T-helper 1 cell (primary cell): ENCODE data around the gene DSG3.
"Not testable (repeated sequence)": the region's sequence is repeated elsewhere in the genome, so short reads cannot be mapped to it uniquely, and the experiment has no call there.

Experiments
- DNase-seq, 5 donors: peaks; one replicate each; pipeline ENCODE4 v3.0.0-alpha.2; 2012 to 2020

DSG3 gene

GRCh38 chr18:31493171-31493570 lies 45.6 kb downstream of the DSG3 start:
- no peak for DNase-seq

- DNase-seq, result no peak
These were observed 46.4 kb downstream of the DSG3 start for GRCh38 chr18:31493941-31494340.

- DNase-seq, result not testable (repeated sequence)
These were observed 47.2 kb downstream of the DSG3 start for GRCh38 chr18:31494705-31495244.

DNA sequence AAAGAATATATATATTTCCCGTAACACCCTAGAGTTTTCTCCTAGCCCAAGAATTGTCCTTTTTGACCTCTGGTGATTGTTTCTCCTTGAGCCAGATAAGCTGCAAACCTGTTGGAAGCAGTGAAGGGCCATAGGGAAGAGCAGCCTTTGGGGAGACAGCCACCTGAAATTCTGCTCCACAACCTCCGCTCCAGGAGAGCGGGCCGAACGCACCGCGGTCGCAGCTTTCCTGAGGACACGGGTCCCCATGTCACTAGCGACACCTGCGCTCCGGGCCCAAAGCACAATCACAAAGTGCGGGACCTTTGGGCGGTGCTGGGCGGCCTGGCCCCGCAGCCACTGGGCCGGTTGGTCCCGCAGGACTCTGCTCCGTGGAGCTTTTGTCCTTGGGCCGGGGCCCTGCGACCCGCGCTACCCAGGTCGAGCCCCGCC lies 49.9 kb downstream of the DSG3 start:
- no peak for DNase-seq

DNA sequence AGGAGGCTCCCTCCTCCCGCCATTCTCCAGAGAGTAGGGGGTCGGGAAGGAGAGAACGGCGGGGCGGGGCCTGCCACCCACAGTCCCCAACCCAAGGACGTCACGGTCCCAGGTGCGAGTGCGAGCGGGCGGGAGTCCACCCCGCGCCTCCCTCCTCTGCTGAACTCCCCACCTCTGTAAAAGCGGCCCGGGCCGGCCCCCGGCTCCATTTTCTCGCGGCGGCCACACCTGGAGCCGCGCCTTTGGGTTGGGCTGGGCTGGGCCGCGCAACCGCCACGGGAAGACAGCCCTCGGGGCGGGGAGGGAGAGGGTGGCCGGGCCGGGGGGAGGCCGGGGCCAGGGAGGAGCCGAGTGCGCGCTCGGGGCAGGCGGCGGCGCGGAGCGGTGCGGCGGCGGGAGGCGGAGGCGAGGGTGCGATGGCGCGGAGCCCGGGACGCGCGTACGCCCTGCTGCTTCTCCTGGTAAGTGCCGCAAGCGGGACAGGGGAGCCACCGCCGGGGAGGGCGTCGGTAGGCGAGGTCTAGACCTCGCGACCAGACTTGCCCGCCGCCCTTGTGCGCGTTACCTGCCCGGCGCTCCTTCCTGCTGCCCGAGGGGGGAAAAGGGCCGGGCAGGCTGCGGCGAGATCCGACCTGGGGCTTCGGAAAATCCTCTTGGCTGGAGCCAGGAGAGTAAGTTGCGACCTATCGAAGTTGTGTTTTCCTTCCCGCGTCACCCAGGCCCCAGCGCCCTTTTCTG lies 50.5 kb downstream of the DSG3 start, which contains the start of gene DSG2:
DSG2 (plus strand) TSS at position 342 of the 738 bp plus-strand sequence; CDS start at position 417, 75 bp downstream.
- DNase-seq, result peak in 1 of 5 donors; percentile 1

- no peak for DNase-seq
These were observed 51.3 kb downstream of the DSG3 start for GRCh38 chr18:31498574-31499524.

DNA sequence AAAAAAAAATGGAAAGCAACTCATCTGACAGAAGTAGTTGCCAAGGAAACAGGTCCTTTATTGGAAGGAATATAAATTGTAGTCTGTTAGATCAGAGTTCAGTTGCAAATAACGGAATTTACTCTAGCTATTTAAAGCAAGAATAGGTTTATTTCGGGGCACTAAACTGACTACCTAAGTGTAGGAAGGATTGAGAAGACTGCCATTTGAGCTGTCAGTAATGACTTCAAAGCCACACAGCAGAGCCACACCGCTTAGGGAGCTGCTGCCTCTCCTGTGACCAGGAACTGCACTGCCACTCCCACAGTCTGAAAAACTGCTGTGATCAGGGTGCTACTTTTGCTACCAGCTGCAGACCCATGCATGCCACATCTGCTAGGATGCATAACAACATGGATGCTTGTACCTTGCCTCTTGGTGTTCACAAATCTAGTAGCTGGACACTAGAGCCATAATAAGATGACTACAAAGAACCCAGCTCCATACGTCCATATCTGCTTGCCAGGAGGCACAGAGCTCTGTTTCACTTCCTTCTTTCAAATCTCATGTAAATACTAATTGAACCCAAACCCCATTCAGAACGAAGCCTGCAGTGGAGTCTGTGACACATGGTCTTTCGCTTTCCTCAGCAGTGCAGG lies 52.6 kb downstream of the DSG3 start:
- DNase-seq, result no peak

DNA sequence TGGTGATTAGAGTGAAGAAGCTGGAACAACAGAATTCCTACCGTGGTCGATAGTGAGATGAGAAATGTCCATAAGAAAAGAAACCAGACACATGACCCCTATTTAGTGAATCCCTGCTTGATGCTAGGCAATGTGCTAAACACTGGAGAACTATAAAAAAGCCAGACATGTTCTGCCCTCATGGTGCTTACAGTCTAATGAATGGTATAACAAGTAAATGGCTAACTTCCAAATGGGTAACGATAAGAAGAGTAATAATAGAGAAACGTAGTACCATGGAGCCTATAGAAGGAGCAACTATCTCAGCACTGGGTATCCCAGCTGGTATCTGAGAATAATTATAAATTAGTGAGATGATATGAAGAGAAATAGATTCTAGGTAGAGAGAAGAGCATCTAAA lies 55.5 kb downstream of the DSG3 start:
- DNase-seq, result no peak

- no peak for DNase-seq
These were observed 57.1 kb downstream of the DSG3 start for GRCh38 chr18:31504455-31505147.

DNA sequence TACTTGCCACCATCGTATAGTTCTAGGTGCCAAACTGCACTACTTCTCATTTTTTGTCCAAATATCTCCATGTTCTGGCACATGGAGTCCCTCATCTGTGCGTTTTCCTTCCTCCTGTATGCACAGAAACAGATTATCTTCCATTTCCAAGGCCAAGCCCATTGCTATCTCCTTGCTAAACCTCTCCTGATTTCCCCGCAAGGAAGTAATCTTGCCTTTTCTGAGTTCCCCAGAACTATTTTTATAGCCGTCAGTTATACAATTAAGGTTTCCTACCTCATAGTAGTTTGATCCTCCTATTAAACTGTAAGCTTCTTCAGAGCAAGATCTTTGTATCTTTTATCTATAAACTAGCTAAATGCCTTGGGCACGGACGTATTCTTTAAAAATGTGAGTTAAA lies 57.6 kb downstream of the DSG3 start:
- DNase-seq, result no peak

DNA sequence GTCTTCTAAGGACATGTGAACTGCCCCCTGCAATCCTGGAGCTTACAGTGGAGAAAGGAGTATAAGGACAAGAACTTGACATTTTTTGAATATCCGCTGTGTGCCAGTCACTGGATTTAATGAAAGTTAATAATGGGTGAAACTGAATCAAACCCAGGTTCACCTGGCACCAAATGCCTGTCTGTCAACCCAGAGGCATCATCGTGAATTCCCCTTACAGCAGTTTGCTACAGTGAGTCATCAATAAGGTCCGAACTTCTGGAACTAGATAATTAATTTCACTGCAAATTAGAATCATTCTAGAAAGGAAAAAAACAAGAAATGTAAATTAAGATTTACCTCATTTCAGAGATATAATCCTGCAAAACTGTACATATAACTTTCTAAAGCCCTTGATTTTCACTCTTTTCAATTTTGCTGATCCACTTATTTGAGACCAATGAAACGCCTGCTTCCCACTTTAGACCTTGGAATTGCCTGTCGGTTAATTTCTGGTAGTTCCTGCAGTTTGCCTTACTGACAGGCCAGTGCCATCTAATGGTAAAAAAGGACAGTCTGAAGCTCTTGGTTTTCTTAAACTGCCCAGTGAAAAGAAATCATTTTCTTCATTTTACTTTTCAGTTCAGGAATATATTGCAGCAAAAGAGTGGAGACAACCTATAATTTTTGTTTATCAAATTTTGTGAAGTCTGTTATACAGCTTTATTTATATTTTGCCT lies 58.6 kb downstream of the DSG3 start:
- DNase-seq, result no peak

DNA sequence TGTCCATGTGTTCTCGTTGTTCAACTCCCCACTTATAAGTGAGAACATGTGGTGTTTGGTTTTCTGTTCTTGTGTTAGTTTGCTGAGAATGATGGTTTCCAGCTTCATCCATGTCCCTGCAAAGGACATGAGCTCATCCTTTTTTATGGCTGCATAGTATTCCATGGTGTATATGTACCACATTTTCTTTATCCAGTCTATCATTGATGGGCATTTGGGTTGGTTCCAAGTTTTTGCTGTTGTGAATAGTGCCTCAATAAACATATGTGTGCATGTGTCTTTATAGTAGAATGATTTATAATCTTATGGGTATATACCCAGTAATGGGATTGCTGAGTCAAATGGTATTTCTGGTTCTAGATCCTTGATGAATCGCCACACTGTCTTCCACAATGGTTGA lies 59.6 kb downstream of the DSG3 start:
- not testable (repeated sequence) for DNase-seq

DNA sequence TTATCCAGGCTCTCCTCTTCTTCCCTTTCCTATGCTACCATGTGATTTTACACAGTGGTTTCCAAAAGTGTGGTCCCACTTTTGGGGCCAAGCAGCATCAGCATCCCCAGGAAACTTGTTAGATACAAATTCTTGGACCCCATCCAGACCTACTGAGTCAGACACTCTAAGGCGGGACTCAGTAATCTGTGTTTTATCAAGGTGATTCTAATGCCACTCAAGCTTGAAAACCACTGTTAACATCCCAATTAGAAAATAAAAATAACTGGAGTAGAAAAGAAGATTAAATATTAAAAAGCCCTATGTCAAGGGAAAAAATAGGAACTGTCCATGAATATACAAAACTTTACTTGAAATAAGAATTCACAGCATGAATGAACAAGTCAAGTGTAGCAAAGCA lies 61.2 kb downstream of the DSG3 start:
- no peak for DNase-seq

GRCh38 chr18:31509571-31509970 lies 62.0 kb downstream of the DSG3 start:
- no peak for DNase-seq

GRCh38 chr18:31510319-31510718 lies 62.8 kb downstream of the DSG3 start:
- no peak for DNase-seq

GRCh38 chr18:31511098-31511497 lies 63.6 kb downstream of the DSG3 start:
- DNase-seq, result no peak

DNA sequence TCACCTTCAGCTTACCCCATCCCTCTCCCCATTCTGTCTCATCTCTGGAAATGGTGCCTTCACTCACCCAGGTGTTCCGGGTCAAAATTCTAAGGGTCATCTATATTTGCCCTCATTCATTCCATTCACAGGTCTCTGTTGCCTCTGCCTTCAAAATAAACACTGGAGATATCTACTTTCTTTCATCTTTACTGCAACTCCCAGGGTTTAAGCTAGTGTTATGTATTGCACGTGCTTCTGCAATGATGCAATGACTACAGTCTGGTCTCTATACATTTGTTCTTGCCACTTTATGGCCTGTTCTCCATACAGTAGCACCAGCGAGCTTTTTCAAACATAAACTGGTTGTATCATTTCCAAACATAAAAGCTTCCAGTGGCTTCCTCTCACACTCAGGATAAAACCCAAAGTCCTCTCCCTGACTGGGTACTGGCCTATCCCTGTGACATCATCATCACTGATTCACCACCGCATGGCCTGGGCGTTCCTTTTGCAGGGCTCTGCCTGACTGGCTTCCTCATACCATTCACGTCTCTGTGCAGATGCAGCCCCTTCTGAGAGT lies 64.7 kb downstream of the DSG3 start:
- DNase-seq, result no peak

- DNase-seq, result no peak
These were observed 65.8 kb downstream of the DSG3 start for GRCh38 chr18:31513189-31513935.

DNA sequence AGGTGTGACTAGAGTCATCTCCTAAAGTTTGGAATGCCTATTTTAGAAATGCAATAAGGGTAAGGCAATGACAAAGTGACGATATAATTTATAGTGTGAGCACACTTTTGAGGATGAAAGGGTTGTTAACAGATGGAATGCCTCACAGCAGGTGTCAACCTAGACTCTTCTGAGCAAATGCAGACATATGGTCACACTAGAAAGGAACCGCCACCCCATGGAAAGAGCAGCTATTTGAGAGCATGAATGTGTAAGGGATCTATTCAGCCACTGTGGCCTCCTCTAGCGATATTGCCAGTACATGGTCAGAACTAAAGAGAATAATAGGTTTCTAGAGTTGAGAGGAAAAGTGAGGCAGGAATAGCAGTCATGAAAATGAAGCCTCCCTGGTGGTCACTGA lies 68.9 kb downstream of the DSG3 start:
- no peak for DNase-seq

- no peak for DNase-seq
These were observed 78.8 kb downstream of the DSG3 start for GRCh38 chr18:31526374-31526773.
